H1 (cell line): Measurements from ENCODE around the gene GRK5. TPM values are rescaled to one million over a fixed set of nuclear protein-coding genes. Genes with fewer than 3 reads are reported as not detected.

Experiments
- CTCF ChIA-PET: fragments of 300-600 bp; sonication (Branson Sonifier 250); formaldehyde crosslinking; loops from one replicate; lab custom pipeline; 2021; ENCODE audit not compliant: partially characterized antibody; lab: Charles Lee
- POLR2A ChIA-PET: fragments of 300-600 bp; sonication (Branson Sonifier 250); formaldehyde crosslinking; loops from one replicate; lab custom pipeline; 2021; ENCODE audit warnings: inconsistent platforms; ENCODE audit not compliant: partially characterized antibody; lab: Charles Lee
- DNase-seq, 2 experiments: peaks; one replicate each; pipeline versions ENCODE4 v3.0.0 to v3.0.0-alpha.2; 2010 to 2022; ENCODE audit warnings: low spot score in 2 of 2, low read depth in 1 of 2, mixed read lengths in 1 of 2
- FAIRE-seq: peaks from 2 replicates; lab custom pipeline; 2011; peaks lifted over from hg19 to GRCh38; lab: Jason Lieb, UNC
- H2AFZ ChIP-seq: 2 replicates; pipeline ENCODE4 v1.8.1; 2012; ENCODE audit warnings: low read length, inconsistent platforms
- H2AK5ac ChIP-seq: 2 replicates; pipeline ENCODE4 v1.6.1; 2013; ENCODE audit warnings: low read depth, low read length
- H2BK120ac ChIP-seq: replicated peaks from 2 replicates; pipeline ENCODE3; 2013; ENCODE audit warnings: low read depth, low read length, inconsistent platforms
- H2BK12ac ChIP-seq: 2 replicates; pipeline ENCODE4 v1.6.1; 2013; ENCODE audit warnings: low read depth, low read length
- H2BK15ac ChIP-seq: 2 replicates; pipeline ENCODE4 v1.6.1; 2013; ENCODE audit warnings: low read length
- H2BK20ac ChIP-seq: 2 replicates; pipeline ENCODE4 v1.6.1; 2013; ENCODE audit warnings: low read length
- H2BK5ac ChIP-seq: 2 replicates; pipeline ENCODE4 v1.6.1; 2013; ENCODE audit warnings: low read depth, low read length
- H3K14ac ChIP-seq: 2 replicates; pipeline ENCODE4 v1.6.1; 2013; ENCODE audit warnings: inconsistent platforms; ENCODE audit not compliant: insufficient read length
- H3K18ac ChIP-seq: 2 replicates; pipeline ENCODE4 v1.6.1; 2013; ENCODE audit warnings: low read length; ENCODE audit errors: extremely low read depth
- H3K23ac ChIP-seq: 2 replicates; pipeline ENCODE4 v1.6.1; 2013; ENCODE audit warnings: inconsistent platforms; ENCODE audit not compliant: insufficient read length
- H3K23me2 ChIP-seq: 2 replicates; pipeline ENCODE4 v1.6.1; 2013; ENCODE audit warnings: low read depth, low read length
- H3K27ac ChIP-seq: 2 replicates; pipeline ENCODE4 v1.6.1; 2011; ENCODE audit warnings: low read depth, low read length, inconsistent platforms
- H3K27me3 ChIP-seq, 4 experiments: replicated peaks in 1 of 4; 1 replicate in 1 of 4; 2 replicates in 3 of 4; pipeline versions ENCODE4 v1.6.1 to v1.8.1; 2011 to 2013; ENCODE audit warnings: low read length in 3 of 4, mild to moderate bottlenecking in 3 of 4, inconsistent platforms in 2 of 4, mixed read lengths in 2 of 4, moderate library complexity in 1 of 4; ENCODE audit not compliant: control insufficient read depth in 3 of 4, insufficient read depth in 3 of 4; ENCODE audit errors: extremely low read depth in 1 of 4
- H3K36me3 ChIP-seq, 4 experiments: 2 replicates each; pipeline versions ENCODE4 v1.6.1 to v1.8.1; 2011 to 2013; ENCODE audit warnings: mild to moderate bottlenecking in 4 of 4, low read length in 3 of 4, moderate library complexity in 2 of 4, control low read depth in 1 of 4, inconsistent platforms in 1 of 4; ENCODE audit not compliant: insufficient read depth in 4 of 4, control insufficient read depth in 2 of 4
- H3K4ac ChIP-seq: replicated peaks from 2 replicates; pipeline ENCODE3; 2013; ENCODE audit warnings: low read length, low read depth, mixed read lengths, inconsistent platforms; ENCODE audit not compliant: insufficient read length
- H3K4me1 ChIP-seq, 4 experiments: replicated peaks in 1 of 4; 1 replicate in 1 of 4; 2 replicates in 3 of 4; pipeline versions ENCODE4 v1.6.1 to v1.8.1; 2011 to 2013; ENCODE audit warnings: low read length in 3 of 4, inconsistent platforms in 2 of 4, mixed read lengths in 1 of 4; ENCODE audit not compliant: insufficient read depth in 4 of 4, control insufficient read depth in 3 of 4
- H3K4me2 ChIP-seq, 2 experiments: 2 replicates each; pipeline versions ENCODE4 v1.6.1 to v1.8.1; 2011 to 2013; ENCODE audit warnings: low read depth in 2 of 2, low read length in 2 of 2, control low read depth in 1 of 2, inconsistent platforms in 1 of 2, mild to moderate bottlenecking in 1 of 2; ENCODE audit not compliant: insufficient read depth in 1 of 2
- H3K4me3 ChIP-seq, 4 experiments: fragments of 200-600, 300-600 bp in 1 of 4; sonication (generic), shearing (Covaris generic), sonication (Bioruptor Twin) in 1 of 4; 2 replicates each; pipeline versions ENCODE4 v1.5.1 to v1.8.1; 2011 to 2016; ENCODE audit warnings: low read length in 4 of 4, low read depth in 3 of 4, control low read depth in 2 of 4, inconsistent platforms in 2 of 4, mild to moderate bottlenecking in 2 of 4, mixed read lengths in 1 of 4, moderate library complexity in 1 of 4; ENCODE audit not compliant: insufficient read depth in 2 of 4; ENCODE audit errors: extremely low read depth in 1 of 4
- H3K56ac ChIP-seq: replicated peaks from 2 replicates; pipeline ENCODE3; 2013; ENCODE audit warnings: low read depth, mild to moderate bottlenecking, mixed read lengths, low read length, inconsistent platforms; ENCODE audit not compliant: insufficient read length
- H3K79me1 ChIP-seq: 2 replicates; pipeline ENCODE4 v1.6.1; 2013; ENCODE audit warnings: low read depth, low read length, control low read depth
- H3K79me2 ChIP-seq, 2 experiments: 2 replicates each; pipeline versions ENCODE4 v1.6.1 to v1.8.1; 2012 to 2013; ENCODE audit warnings: low read length in 2 of 2, mild to moderate bottlenecking in 2 of 2, inconsistent platforms in 1 of 2; ENCODE audit not compliant: insufficient read depth in 2 of 2, control insufficient read depth in 1 of 2
- H3K9ac ChIP-seq, 4 experiments: replicated peaks in 1 of 4; 1 replicate in 1 of 4; 2 replicates in 3 of 4; pipeline versions ENCODE4 v1.6.1 to v1.8.1; 2011 to 2013; ENCODE audit warnings: low read depth in 3 of 4, low read length in 3 of 4, control low read depth in 2 of 4, mild to moderate bottlenecking in 2 of 4, moderate library complexity in 2 of 4, inconsistent platforms in 1 of 4; ENCODE audit errors: extremely low read depth in 1 of 4
- H3K9me3 ChIP-seq, 2 experiments: 2 replicates each; pipeline versions ENCODE4 v1.6.1 to v1.8.1; 2012 to 2013; ENCODE audit warnings: mild to moderate bottlenecking in 2 of 2, moderate library complexity in 2 of 2, control low read depth in 1 of 2, inconsistent platforms in 1 of 2, low read depth in 1 of 2, low read length in 1 of 2, mixed read lengths in 1 of 2; ENCODE audit not compliant: insufficient read depth in 2 of 2
- H4K20me1 ChIP-seq, 2 experiments: replicated peaks in 1 of 2; 2 replicates each; pipeline versions ENCODE3 to v1.8.1; 2011 to 2013; ENCODE audit warnings: inconsistent platforms in 2 of 2, low read length in 2 of 2, mild to moderate bottlenecking in 1 of 2; ENCODE audit not compliant: insufficient read depth in 2 of 2, control insufficient read depth in 1 of 2
- H4K5ac ChIP-seq: 2 replicates; pipeline ENCODE4 v1.6.1; 2013; ENCODE audit warnings: low read length, low read depth, mixed read lengths, inconsistent platforms; ENCODE audit not compliant: insufficient read length
- H4K8ac ChIP-seq: 2 replicates; pipeline ENCODE4 v1.8.0; 2013; ENCODE audit warnings: mild to moderate bottlenecking, moderate library complexity, low read length, inconsistent platforms; ENCODE audit not compliant: insufficient read depth; ENCODE audit errors: extremely low read depth
- H4K91ac ChIP-seq: replicated peaks from 2 replicates; pipeline ENCODE3; 2013; ENCODE audit warnings: low read length, mixed read lengths, inconsistent platforms; ENCODE audit not compliant: insufficient read length
- BRCA1 ChIP-seq: IDR thresholded peaks from 2 replicates; pipeline ENCODE4 v1.6.1; 2012; ENCODE audit warnings: low read depth, low read length, improper control_type of control experiment
- CTBP2 ChIP-seq: IDR thresholded peaks from 2 replicates; pipeline ENCODE4 v1.7.0; 2011; ENCODE audit warnings: borderline replicate concordance, mild to moderate bottlenecking, moderate library complexity, mixed read lengths, low read length; ENCODE audit not compliant: insufficient read depth, insufficient read length
- EZH2 ChIP-seq: fragments of 200-600 bp; sonication (generic); IDR thresholded peaks from 2 replicates; pipeline ENCODE4 v1.7.1; 2012; ENCODE audit warnings: low read depth, mild to moderate bottlenecking, moderate library complexity, low read length, inconsistent platforms; ENCODE audit not compliant: severe bottlenecking
- HDAC2 ChIP-seq, 2 experiments: fragments of 300-600 bp in 1 of 2; sonication (generic) in 1 of 2; IDR thresholded peaks; 2 replicates each; pipeline ENCODE4 v1.6.1; 2011 to 2012; ENCODE audit warnings: low read depth in 2 of 2, low read length in 2 of 2, mild to moderate bottlenecking in 2 of 2, moderate library complexity in 2 of 2, borderline replicate concordance in 1 of 2, inconsistent platforms in 1 of 2
- JUN ChIP-seq: IDR thresholded peaks from 2 replicates; pipeline ENCODE4 v1.6.1; 2011; ENCODE audit warnings: low read depth, mild to moderate bottlenecking, improper control_type of control experiment, low read length
- JUND ChIP-seq: IDR thresholded peaks from 2 replicates; pipeline ENCODE4 v1.6.1; 2011; ENCODE audit warnings: mild to moderate bottlenecking, improper control_type of control experiment, low read length
- KDM1A ChIP-seq: fragments of 200-600, 300-600 bp; sonication (generic); IDR thresholded peaks from 2 replicates; pipeline ENCODE4 v1.7.1; 2016; ENCODE audit warnings: mild to moderate bottlenecking, low read length, borderline replicate concordance
- NANOG ChIP-seq: IDR thresholded peaks from 2 replicates; pipeline ENCODE4 v1.6.1; 2011; ENCODE audit warnings: low read length, low read depth, mild to moderate bottlenecking, inconsistent platforms; ENCODE audit not compliant: insufficient read depth, poor library complexity, severe bottlenecking
- SIX5 ChIP-seq: IDR thresholded peaks from 2 replicates; pipeline ENCODE4 v1.6.1; 2011; ENCODE audit warnings: mild to moderate bottlenecking, low read depth, low read length
- SUZ12 ChIP-seq: fragments of 200-600 bp; sonication (generic); IDR thresholded peaks from 2 replicates; pipeline ENCODE4 v1.6.1; 2012; ENCODE audit warnings: mild to moderate bottlenecking, inconsistent platforms, low read length, moderate library complexity, mixed read lengths
- TAF1 ChIP-seq: IDR thresholded peaks from 2 replicates; pipeline ENCODE4 v1.6.1; 2011; ENCODE audit warnings: mild to moderate bottlenecking, low read depth, low read length
- TEAD4 ChIP-seq: IDR thresholded peaks from 2 replicates; pipeline ENCODE4 v1.6.1; 2012; ENCODE audit warnings: low read depth, low read length, inconsistent platforms, mixed read lengths
- WGBS, 2 experiments: shearing (Covaris generic) in 1 of 2; methylation state at CpG; one replicate each; pipeline versions ENCODE4 v1.1.6 to v1.1.7; 2013 to 2015; ENCODE audit warnings: low lambda C conversion rate in 2 of 2, mixed read lengths in 2 of 2, inconsistent platforms in 1 of 2, low coverage in 1 of 2, missing lambda C conversion rate in 1 of 2; ENCODE audit not compliant: insufficient replicate concordance in 2 of 2, insufficient coverage in 1 of 2, insufficient read length in 1 of 2; ENCODE audit errors: extremely low coverage in 1 of 2, missing lambda C conversion rate in 1 of 2; 5-methylcytosine and 5-hydroxymethylcytosine counted together
- polyA plus RNA-seq, 7 experiments: library from polyadenylated mRNA; depleted of rRNA in 3 of 7; stranded (reverse) in 5 of 7; unstranded in 2 of 7; fragments of >200 nt in 5 of 7; fragments of 200-250 nt in 2 of 7; gene quantifications; 1 replicate in 5 of 7; 2 replicates in 1 of 7; 4 replicates in 1 of 7; pipeline versions ENCODE4 v1.2.1 to v1.2.3, GENCODE V29; 2011 to 2013; ENCODE audit warnings: missing spikeins in 2 of 7, mixed read lengths in 2 of 7
- total RNA-seq: library from RNA; stranded (reverse); fragmentation: NEBNext Ultra II Directional; extraction: Animal tissue kit (Norgen Biotek cat#: 25700); gene quantifications from 2 replicates; pipeline ENCODE4 v1.2.1, GENCODE V29; 2021

Gene GRK5
- total and polyA plus RNA-seq, 2 of the 8 experiments (the other 6 are each of a cell fraction or from before 2014, with no cell fraction given), result 0.54 to 2.5 TPM

DNA sequence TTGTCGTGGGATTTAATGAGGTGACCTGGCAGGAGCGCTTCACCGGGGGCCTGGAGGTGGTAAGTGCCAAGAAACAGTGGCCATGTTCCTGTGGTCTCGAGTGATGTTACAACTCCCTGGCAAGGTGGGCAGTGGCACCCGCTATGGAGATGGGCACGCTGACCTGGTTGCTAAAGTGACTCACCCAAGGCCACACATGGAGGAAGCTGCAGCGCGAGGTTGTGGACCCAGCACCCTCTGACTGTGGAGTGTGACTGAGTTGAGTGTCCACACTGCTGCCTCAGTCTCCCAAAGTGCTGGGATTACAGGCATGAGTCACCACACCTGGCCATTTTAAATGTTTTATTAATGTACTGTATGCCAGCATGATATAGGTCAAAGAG, 261.9 kb downstream of the GRK5 start:
- peaks cover 7% of the 10 kb centered on the region; the same call in 1 of the 2 replicates for H3K23me2 ChIP-seq
- CTCF ChIA-PET, result interaction anchor here (0.7 to 2.0 kb wide), 4 partner anchors 10 to 19 kb away, joined by 3 to 8 read pairs (median 4); no protein-coding TSS in a partner anchor
- H3K9me3 ChIP-seq, result no peaks in the 10 kb centered on the region
- no peak for FAIRE-seq
- H3K79me2 ChIP-seq, result no peaks in the 10 kb centered on the region
- no peak overlapping the region for H2AFZ ChIP-seq
- H3K4me1 ChIP-seq, result no peaks in the 10 kb centered on the region
- peaks cover 0 to 10% (median 4%) of the 10 kb centered on the region in 4 experiments; a peak in 3 of 7 replicates for H3K27me3 ChIP-seq
- POLR2A ChIA-PET, result interaction anchor here (1.2 kb wide), 1 partner anchor 221 kb away, joined by 3 read pairs; no protein-coding TSS in a partner anchor
- no peak overlapping the region for H4K91ac ChIP-seq
- H4K8ac ChIP-seq, result no peak overlapping the region
- TF ChIP-seq SUZ12 (no peak), SIX5 (no peak), JUN (no peak), EZH2 (no peak), TEAD4 (no peak), NANOG (no peak), CTBP2 (no peak), JUND (no peak), BRCA1 (no peak), TAF1 (no peak), KDM1A (no peak), HDAC2 (IDR thresholded peaks at IDR 0.05; ENCODE audit: borderline replicate concordance in 1 of 2, low read depth in 2 of 2, low read length in 2 of 2) (no peak)
- no peak overlapping the region for H3K23ac ChIP-seq
- H2BK15ac ChIP-seq, result no peak overlapping the region
- H3K27ac ChIP-seq, result no peak overlapping the region
- no peak overlapping the region for H3K9ac ChIP-seq
- no peak overlapping the region for H2BK20ac ChIP-seq
- H3K4me3 ChIP-seq, result no peak overlapping the region
- WGBS, 2 experiments, result 93% methylated on average over 8 of the region's 8 CpGs; no CpG with 5 or more reads in 1 of the 2 experiments
- no peak for DNase-seq
- H3K56ac ChIP-seq, result no peak overlapping the region
- H4K5ac ChIP-seq, result no peak overlapping the region
- H3K18ac ChIP-seq, result no peak overlapping the region
- no peak overlapping the region for H2BK12ac ChIP-seq
- H3K36me3 ChIP-seq, result no peaks in the 10 kb centered on the region
- no peak overlapping the region for H2AK5ac ChIP-seq
- H3K4ac ChIP-seq, result no peak overlapping the region
- no peak overlapping the region for H2BK120ac ChIP-seq
- H3K79me1 ChIP-seq, result no peaks in the 10 kb centered on the region
- no peaks in the 10 kb centered on the region for H4K20me1 ChIP-seq
- no peak overlapping the region for H2BK5ac ChIP-seq
- H3K4me2 ChIP-seq, result no peak overlapping the region
- H3K14ac ChIP-seq, result no peak overlapping the region
